Activated CD8-positive, alpha-beta memory T cell treated with anti-CD3 and anti-CD28 coated beads, Interleukin-2, amount 50 U/mL, for 1 hour (primary cell): ENCODE data around the gene CD7.

Source experiments
- DNase-seq: peaks from one replicate; pipeline ENCODE4 v3.0.0-alpha.2; 2020; ENCODE audit errors: extremely low read depth

Gene CD7

DNA sequence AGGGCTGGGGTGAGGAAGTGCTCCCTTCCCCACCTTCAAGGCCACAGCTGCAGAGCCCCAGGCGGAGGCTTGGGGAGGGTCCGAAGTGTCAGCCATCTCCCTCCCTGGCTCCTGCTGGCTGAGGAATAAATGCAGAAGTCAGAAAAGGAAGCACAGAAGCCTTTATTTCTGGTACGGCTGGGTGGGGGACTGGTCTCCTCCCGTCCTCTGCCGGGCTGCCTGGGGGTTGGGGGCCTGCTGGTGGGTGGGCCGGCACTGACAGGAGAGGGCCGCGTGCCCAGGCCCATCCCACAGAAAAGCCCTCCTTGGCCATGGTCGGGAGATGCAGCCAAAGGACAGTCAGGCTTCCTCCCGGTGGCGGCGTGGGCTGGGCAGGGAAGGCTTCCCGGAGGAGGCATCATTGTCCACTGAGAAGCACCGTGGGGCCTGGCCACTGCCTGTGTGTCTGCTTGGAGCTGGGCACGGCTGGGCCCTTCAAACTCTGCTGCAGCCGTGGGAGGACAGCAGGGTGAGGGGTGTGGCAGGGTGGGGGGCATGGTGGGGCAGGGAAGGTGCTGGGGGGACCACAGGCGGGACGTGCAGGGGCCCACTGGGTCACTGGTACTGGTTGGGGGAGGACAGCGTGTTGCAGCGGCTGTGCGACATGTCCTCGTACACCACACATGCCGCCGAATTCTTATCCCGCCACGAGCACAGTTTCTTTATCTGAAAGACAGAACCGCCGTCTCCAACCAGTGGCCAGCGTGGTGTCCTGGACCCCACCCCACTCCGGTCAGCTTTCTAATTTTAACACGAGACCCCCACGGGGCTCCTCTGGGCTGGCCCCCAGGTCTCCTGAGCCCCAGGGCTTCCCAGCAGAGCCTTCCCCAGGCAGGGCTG, 2.4 kb downstream of the CD7 start:
- DNase-seq = no peak

- DNase-seq = no peak
Measured at GRCh38 chr17:82314012-82314726, 3.2 kb downstream of the CD7 start.

GRCh38 chr17:82313195-82314011, 4.0 kb downstream of the CD7 start:
- DNase-seq = no peak

- no peak for DNase-seq
Measured at GRCh38 chr17:82311971-82312370, 5.4 kb downstream of the CD7 start.

GRCh38 chr17:82310877-82311276, 6.5 kb downstream of the CD7 start:
- DNase-seq = no peak

DNA sequence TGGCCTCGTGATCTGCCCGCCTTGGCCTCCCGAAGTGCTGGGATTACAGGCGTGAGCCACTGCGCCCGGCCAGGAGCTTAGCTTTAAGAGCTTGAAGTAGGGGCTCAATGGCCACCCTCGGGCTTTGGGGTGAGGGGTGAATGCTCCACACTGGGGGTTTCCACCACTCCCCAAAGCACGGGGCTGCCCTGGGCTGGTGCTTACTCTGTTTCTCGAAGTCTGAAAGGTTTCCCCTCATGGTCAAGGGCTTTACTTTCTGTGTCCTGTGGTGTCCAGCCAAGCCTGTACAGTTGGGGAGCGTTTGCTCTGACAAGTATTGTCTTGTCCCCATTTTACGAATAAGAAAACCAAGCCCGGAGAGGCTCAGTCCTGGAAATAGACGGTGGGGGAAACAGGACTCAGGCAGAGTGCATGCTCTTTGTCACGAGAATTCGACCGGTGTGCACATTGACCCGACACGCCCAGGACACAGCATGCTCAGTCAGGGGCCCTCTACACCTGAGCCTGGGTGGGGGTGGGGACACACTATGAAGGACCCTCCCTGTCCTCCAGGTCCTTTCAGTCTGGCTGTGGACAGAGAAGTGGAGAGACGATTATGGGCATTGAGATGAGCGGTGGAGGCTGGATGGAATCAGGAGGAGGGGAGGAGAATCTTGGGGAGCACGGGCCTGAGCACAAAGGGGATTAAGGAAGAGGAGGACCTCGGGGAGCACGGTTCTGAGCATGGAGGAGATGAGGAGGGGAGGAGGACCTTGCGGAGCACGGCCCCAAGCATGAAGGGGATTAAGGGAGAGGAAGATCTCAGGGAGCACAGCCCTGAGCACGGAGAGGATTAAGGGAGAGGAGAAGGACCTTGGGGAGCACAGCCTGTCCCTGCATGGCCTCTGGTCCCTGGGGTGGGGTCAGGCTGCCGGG, 7.5 kb downstream of the CD7 start:
- DNase-seq = no peak

DNA sequence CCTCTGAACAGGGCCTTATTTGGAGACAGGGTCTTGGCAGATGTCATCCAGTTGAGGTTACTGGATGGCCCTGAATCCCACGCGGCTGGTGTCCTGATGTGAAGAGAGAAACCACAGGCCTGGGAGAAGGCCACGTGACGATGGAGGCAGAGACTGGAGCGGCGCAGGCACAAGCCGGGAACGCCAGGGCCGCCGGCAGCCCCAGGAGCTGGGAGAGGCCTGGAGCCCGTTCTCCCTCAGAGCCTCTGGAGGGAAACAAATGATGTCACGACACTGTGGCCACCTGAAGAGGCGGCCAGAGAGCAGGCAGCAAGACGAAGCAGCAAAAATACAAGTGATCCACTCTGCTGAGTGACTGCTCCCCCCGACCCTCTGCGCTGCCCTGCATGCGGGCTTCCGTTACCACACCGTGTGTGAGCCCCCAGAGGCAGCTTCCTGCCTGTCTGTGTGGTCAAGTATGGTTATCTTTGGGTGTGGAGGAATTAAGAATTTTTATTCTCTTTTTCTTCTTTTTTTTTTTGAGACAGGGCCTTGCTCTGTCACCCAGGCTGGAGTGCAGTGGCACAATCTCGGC, 11.6 kb downstream of the CD7 start:
- DNase-seq = no peak

GRCh38 chr17:82304826-82305726, 12.3 kb downstream of the CD7 start:
- no peak for DNase-seq

GRCh38 chr17:82303944-82304808, 13.2 kb downstream of the CD7 start:
- no peak for DNase-seq

- no peak for DNase-seq
Measured at GRCh38 chr17:82302991-82303943, 14.1 kb downstream of the CD7 start.

DNA sequence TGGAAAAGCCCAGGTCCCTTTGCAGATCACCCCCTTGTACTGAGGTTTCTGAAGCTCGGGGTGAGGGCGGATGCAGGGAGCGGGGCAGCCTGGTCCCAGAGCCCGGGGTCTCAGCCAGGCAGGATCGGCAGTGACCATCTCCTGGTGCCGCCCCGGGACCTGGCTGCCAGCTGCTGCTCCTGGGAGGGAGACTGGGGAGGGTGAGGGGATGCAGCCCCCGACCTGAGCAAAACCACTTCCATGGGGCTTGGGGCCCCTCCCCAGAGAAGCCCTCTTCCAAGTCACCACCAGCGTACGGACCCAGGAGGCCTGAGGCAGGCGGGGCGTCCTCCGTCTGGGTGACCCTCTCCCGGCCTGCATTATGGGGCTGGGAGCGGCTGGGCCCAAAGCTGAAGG, 14.8 kb downstream of the CD7 start:
- no peak for DNase-seq

GRCh38 chr17:82301916-82302567, 15.4 kb downstream of the CD7 start:
- DNase-seq = no peak

- no peak for DNase-seq
Measured at GRCh38 chr17:82301300-82301915, 16.0 kb downstream of the CD7 start.

GRCh38 chr17:82300707-82301270, 16.6 kb downstream of the CD7 start:
- DNase-seq = no peak

GRCh38 chr17:82300228-82300627, 17.2 kb downstream of the CD7 start:
- DNase-seq = no peak

GRCh38 chr17:82299452-82299851, 18.0 kb downstream of the CD7 start:
- DNase-seq = no peak
